ENCODE data around the gene AKNA. TPM values are rescaled to one million over a fixed set of nuclear protein-coding genes. Genes with fewer than 3 reads are reported as not detected.

The AKNA gene
- total and polyA plus RNA-seq, 2 donors (not counting 1 experiment from before 2014, with no cell fraction given), result 178 to 407 TPM

DNA sequence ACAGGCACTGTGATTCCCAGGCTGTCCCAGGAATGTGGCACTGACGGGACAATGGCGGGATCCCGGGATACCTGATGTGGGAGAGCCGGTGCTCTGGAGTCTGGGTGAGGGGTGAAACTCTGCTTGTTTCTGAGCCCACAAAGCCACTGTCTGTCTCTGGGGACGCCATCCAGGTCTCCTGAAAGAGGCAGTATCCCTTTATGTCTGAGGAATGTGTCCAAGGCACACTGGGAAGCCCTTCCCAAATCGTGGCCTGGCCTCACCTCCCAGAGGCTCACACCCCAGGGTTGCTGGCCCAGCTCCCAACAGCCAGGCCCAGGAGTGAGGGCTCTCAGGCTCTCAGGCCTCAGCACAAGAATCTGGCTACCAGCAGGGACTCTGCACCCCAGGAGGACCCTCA lies 31.0 kb downstream of the AKNA start:
- Mint-ChIP-seq H3K4me1 (peaks cover 16% of the 10 kb centered on the region), H3K9me3 (ENCODE audit: insufficient read depth) (no peaks in the 10 kb centered on the region), H3K27me3 (no peaks in the 10 kb centered on the region), H3K4me3 (no peak overlapping the region), H3K27ac (no peak overlapping the region)
- H4K20me1 ChIP-seq (ENCODE audit: control insufficient read depth, insufficient read depth, low read length, poor library complexity, severe bottlenecking), result peaks cover 62% of the 10 kb centered on the region
- no peak for ATAC-seq (ENCODE audit: low read depth)
- peaks cover 10 to 92% of the 10 kb centered on the region in 2 experiments for H3K36me3 ChIP-seq (replicated peaks in 1 of 2; ENCODE audit: control extremely low read depth in 1 of 2, control insufficient read depth in 1 of 2, extremely low read depth in 1 of 2, insufficient read depth in 2 of 2, low read length in 1 of 2)
- TF ChIP-seq, protein P1, sequence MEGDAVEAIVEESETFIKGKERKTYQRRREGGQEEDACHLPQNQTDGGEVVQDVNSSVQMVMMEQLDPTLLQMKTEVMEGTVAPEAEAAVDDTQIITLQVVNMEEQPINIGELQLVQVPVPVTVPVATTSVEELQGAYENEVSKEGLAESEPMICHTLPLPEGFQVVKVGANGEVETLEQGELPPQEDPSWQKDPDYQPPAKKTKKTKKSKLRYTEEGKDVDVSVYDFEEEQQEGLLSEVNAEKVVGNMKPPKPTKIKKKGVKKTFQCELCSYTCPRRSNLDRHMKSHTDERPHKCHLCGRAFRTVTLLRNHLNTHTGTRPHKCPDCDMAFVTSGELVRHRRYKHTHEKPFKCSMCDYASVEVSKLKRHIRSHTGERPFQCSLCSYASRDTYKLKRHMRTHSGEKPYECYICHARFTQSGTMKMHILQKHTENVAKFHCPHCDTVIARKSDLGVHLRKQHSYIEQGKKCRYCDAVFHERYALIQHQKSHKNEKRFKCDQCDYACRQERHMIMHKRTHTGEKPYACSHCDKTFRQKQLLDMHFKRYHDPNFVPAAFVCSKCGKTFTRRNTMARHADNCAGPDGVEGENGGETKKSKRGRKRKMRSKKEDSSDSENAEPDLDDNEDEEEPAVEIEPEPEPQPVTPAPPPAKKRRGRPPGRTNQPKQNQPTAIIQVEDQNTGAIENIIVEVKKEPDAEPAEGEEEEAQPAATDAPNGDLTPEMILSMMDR (IDR thresholded peaks at IDR 0.05), result no peak
- no peak for TF ChIP-seq EZH2 (IDR thresholded peaks at IDR 0.05; ENCODE audit: borderline replicate concordance, insufficient read depth, low read depth, low read length, poor library complexity, severe bottlenecking)
- intact Hi-C loops (cut with micrococcal nuclease), result no loop called here
- peak overlapping the region in 1 of 2 donors; percentile 40 for H3K27ac ChIP-seq (ENCODE audit: low read length in 2 of 2)
- H3K9me3 ChIP-seq (ENCODE audit: control extremely low read depth in 1 of 3, control insufficient read depth in 2 of 3, insufficient read depth in 1 of 3, low read length in 2 of 3), result no peaks in the 10 kb centered on the region
- POLR2A ChIA-PET, result interaction anchor here (0.6 to 0.7 kb wide), 2 partner anchors 16 to 25 kb away, joined by 3 to 7 read pairs; no protein-coding TSS in a partner anchor
- DNase-seq, result no peak
- no peak overlapping the region for H3K4me3 ChIP-seq (ENCODE audit: control extremely low read depth in 1 of 5, extremely low read depth in 1 of 5, insufficient read depth in 1 of 5, low read depth in 2 of 5, low read length in 4 of 5)
- 93% methylated on average over 4 of the region's 6 CpGs for WGBS (ENCODE audit: insufficient coverage)
- peaks cover 60% of the 10 kb centered on the region for H3K79me2 ChIP-seq (ENCODE audit: control insufficient read depth, insufficient read depth, low read length)
- peaks cover 0 to 3% of the 10 kb centered on the region in 2 donors for H3K4me1 ChIP-seq (ENCODE audit: control insufficient read depth in 2 of 2, insufficient read depth in 2 of 2, low read length in 2 of 2)
- H3K4me2 ChIP-seq (replicated peaks; ENCODE audit: low read depth, low read length, poor library complexity, severe bottlenecking), result no peak overlapping the region
- no peak overlapping the region for H3K9ac ChIP-seq (ENCODE audit: low read length)
- no peak overlapping the region for H2AFZ ChIP-seq (ENCODE audit: insufficient read depth, low read depth, low read length, poor library complexity, severe bottlenecking)
- H3K27me3 ChIP-seq (replicated peaks in 1 of 4; ENCODE audit: control extremely low read depth in 1 of 4, control insufficient read depth in 3 of 4, insufficient read depth in 4 of 4, low read length in 3 of 4), result no peaks in the 10 kb centered on the region
- CTCF ChIA-PET, result interaction anchor here (1.4 kb wide), 1 partner anchor 34 kb away, joined by 7 read pairs; no protein-coding TSS in a partner anchor

DNA sequence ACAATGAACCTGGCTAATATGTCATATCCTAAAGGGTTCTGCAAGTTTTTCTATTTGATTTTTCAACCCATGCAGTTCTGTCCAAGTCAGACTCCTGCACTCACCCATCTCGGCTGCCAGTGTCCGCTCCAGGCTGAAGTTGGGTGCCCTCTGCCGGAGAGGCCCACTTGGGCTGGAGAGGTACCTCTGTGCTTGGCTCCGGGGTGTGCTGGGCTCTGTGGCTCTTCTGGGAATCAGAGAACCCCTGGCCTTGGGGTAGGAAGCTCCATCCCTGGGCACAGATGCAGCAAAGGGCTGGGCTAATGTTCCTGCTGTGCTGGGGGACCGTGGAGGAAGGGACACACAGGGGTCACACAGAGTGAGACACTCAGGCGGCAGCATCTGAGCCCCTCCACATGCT lies 32.0 kb downstream of the AKNA start:
- Mint-ChIP-seq H3K27ac (peak overlapping the region; percentile 46), H3K27me3 (no peaks in the 10 kb centered on the region), H3K9me3 (ENCODE audit: insufficient read depth) (no peaks in the 10 kb centered on the region), H3K4me3 (no peak overlapping the region), H3K4me1 (peaks cover 17% of the 10 kb centered on the region)
- H3K4me1 ChIP-seq (ENCODE audit: control insufficient read depth in 2 of 2, insufficient read depth in 2 of 2, low read length in 2 of 2), result peaks cover 0 to 5% of the 10 kb centered on the region in 2 donors
- peaks cover 57% of the 10 kb centered on the region for H3K79me2 ChIP-seq (ENCODE audit: control insufficient read depth, insufficient read depth, low read length)
- no peak overlapping the region for H3K4me3 ChIP-seq (ENCODE audit: control extremely low read depth in 1 of 5, extremely low read depth in 1 of 5, insufficient read depth in 1 of 5, low read depth in 2 of 5, low read length in 4 of 5)
- ChIA-PET CTCF (interaction anchor here (1.4 kb wide), 2 partner anchors 35 to 297 kb away, joined by 5 to 7 read pairs; no protein-coding TSS in a partner anchor), POLR2A (interaction anchor here (0.7 to 1.1 kb wide), 2 partner anchors 26 to 42 kb away, joined by 3 to 7 read pairs; no protein-coding TSS in a partner anchor)
- ATAC-seq (ENCODE audit: low read depth), result no peak
- H4K20me1 ChIP-seq (ENCODE audit: control insufficient read depth, insufficient read depth, low read length, poor library complexity, severe bottlenecking), result peaks cover 57% of the 10 kb centered on the region
- no peaks in the 10 kb centered on the region for H3K9me3 ChIP-seq (ENCODE audit: control extremely low read depth in 1 of 3, control insufficient read depth in 2 of 3, insufficient read depth in 1 of 3, low read length in 2 of 3)
- peak overlapping the region in 1 of 2 donors; percentile 40 for H3K27ac ChIP-seq (ENCODE audit: low read length in 2 of 2)
- no peak overlapping the region for H2AFZ ChIP-seq (ENCODE audit: insufficient read depth, low read depth, low read length, poor library complexity, severe bottlenecking)
- H3K36me3 ChIP-seq (replicated peaks in 1 of 2; ENCODE audit: control extremely low read depth in 1 of 2, control insufficient read depth in 1 of 2, extremely low read depth in 1 of 2, insufficient read depth in 2 of 2, low read length in 1 of 2), result peaks cover 9 to 92% of the 10 kb centered on the region in 2 experiments
- H3K27me3 ChIP-seq (replicated peaks in 1 of 4; ENCODE audit: control extremely low read depth in 1 of 4, control insufficient read depth in 3 of 4, insufficient read depth in 4 of 4, low read length in 3 of 4), result no peaks in the 10 kb centered on the region
- intact Hi-C loops (cut with micrococcal nuclease), result no loop called here
- TF ChIP-seq, protein P1 (IDR thresholded peaks at IDR 0.05), result no peak
- TF ChIP-seq EZH2 (IDR thresholded peaks at IDR 0.05; ENCODE audit: borderline replicate concordance, insufficient read depth, low read depth, low read length, poor library complexity, severe bottlenecking), result no peak
- WGBS (ENCODE audit: insufficient coverage), result 100% methylated on average over 5 of the region's 6 CpGs
- DNase-seq, result no peak
- no peak overlapping the region for H3K4me2 ChIP-seq (replicated peaks; ENCODE audit: low read depth, low read length, poor library complexity, severe bottlenecking)
- no peak overlapping the region for H3K9ac ChIP-seq (ENCODE audit: low read length)
